RWPE2 (cell line): ENCODE measurements around the gene KCNJ15.
A peak's percentile ranks its signal among the peaks of the same experiment; 100 is the strongest.
"Not testable (repeated sequence)": the region's sequence is repeated elsewhere in the genome, so short reads cannot be mapped to it uniquely, and the experiment has no call there.

Experiments
- ATAC-seq: fragments of 200-7000 bp; cut with Tn5 transposase; 3 replicates; pipeline ENCODE4 v1.9.1; 2021; ENCODE audit warnings: low read depth
- DNase-seq: peaks from one replicate; pipeline ENCODE4 v3.0.0-alpha.2; 2020; ENCODE audit warnings: low spot score
- H3K27ac ChIP-seq: fragments of 450-650 bp; 2 replicates; pipeline ENCODE4 v1.5.1; 2017; ENCODE audit warnings: mild to moderate bottlenecking; ENCODE audit not compliant: poor library complexity, severe bottlenecking
- H3K27me3 ChIP-seq: fragments of 250-450 bp; sonication (Bioruptor Pico); 2 replicates; pipeline ENCODE4 v1.5.1; 2021; ENCODE audit warnings: mild to moderate bottlenecking, moderate library complexity; ENCODE audit not compliant: insufficient read depth, poor library complexity, severe bottlenecking
- H3K36me3 ChIP-seq: fragments of 250-450 bp; sonication (Bioruptor Pico); 2 replicates; pipeline ENCODE4 v1.5.1; 2020; ENCODE audit warnings: low read depth, mild to moderate bottlenecking, moderate library complexity
- H3K4me1 ChIP-seq: fragments of 250-450 bp; sonication (Bioruptor Pico); 2 replicates; pipeline ENCODE4 v1.5.1; 2021; ENCODE audit warnings: mild to moderate bottlenecking, moderate library complexity; ENCODE audit not compliant: insufficient read depth, poor library complexity, severe bottlenecking
- H3K4me3 ChIP-seq: fragments of 250-450 bp; sonication (Bioruptor Pico); 2 replicates; pipeline ENCODE4 v1.5.1; 2021; ENCODE audit warnings: mild to moderate bottlenecking, moderate library complexity; ENCODE audit not compliant: severe bottlenecking
- H3K9me3 ChIP-seq: fragments of 250-450 bp; sonication (Bioruptor Pico); 2 replicates; pipeline ENCODE4 v1.5.1; 2021; ENCODE audit warnings: mild to moderate bottlenecking, moderate library complexity; ENCODE audit not compliant: severe bottlenecking
- TF ChIP-seq, protein P1 (sequence below): fragments of 450-650 bp; IDR thresholded peaks from one replicate; pipeline ENCODE4 v1.5.1; 2017; ENCODE audit warnings: mild to moderate bottlenecking, moderate library complexity; ENCODE audit not compliant: poor library complexity, severe bottlenecking

Gene KCNJ15

DNA sequence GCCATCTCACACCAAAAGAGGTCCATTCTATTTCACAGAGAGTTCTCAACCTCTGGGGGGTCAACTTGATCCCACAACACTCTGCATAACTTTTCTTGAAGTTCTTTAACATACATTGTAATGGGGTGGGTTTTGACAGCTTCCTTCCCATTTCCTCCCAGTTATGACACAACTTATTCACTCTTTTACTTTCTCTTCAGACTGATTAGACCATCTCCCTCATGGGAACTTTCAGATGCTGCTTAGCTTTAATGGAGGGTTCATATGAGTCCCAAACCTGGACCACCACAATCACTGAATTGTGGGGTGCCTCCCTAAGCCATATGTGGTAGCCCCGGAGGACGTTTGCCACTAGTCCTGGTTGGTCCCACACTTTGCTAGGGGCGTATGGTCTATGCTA lies 28.3 kb upstream of the KCNJ15 start:
- TF ChIP-seq, protein P1, sequence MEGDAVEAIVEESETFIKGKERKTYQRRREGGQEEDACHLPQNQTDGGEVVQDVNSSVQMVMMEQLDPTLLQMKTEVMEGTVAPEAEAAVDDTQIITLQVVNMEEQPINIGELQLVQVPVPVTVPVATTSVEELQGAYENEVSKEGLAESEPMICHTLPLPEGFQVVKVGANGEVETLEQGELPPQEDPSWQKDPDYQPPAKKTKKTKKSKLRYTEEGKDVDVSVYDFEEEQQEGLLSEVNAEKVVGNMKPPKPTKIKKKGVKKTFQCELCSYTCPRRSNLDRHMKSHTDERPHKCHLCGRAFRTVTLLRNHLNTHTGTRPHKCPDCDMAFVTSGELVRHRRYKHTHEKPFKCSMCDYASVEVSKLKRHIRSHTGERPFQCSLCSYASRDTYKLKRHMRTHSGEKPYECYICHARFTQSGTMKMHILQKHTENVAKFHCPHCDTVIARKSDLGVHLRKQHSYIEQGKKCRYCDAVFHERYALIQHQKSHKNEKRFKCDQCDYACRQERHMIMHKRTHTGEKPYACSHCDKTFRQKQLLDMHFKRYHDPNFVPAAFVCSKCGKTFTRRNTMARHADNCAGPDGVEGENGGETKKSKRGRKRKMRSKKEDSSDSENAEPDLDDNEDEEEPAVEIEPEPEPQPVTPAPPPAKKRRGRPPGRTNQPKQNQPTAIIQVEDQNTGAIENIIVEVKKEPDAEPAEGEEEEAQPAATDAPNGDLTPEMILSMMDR: no peak
- no peaks in the 10 kb centered on the region for H3K36me3 ChIP-seq
- no peaks in the 10 kb centered on the region for H3K27me3 ChIP-seq
- ATAC-seq (no peak), DNase-seq (no peak)
- no peak overlapping the region for H3K4me3 ChIP-seq
- peaks cover 6% of the 10 kb centered on the region for H3K4me1 ChIP-seq
- peak overlapping the region; percentile 46 for H3K27ac ChIP-seq
- H3K9me3 ChIP-seq: peaks cover 43% of the 10 kb centered on the region

DNA sequence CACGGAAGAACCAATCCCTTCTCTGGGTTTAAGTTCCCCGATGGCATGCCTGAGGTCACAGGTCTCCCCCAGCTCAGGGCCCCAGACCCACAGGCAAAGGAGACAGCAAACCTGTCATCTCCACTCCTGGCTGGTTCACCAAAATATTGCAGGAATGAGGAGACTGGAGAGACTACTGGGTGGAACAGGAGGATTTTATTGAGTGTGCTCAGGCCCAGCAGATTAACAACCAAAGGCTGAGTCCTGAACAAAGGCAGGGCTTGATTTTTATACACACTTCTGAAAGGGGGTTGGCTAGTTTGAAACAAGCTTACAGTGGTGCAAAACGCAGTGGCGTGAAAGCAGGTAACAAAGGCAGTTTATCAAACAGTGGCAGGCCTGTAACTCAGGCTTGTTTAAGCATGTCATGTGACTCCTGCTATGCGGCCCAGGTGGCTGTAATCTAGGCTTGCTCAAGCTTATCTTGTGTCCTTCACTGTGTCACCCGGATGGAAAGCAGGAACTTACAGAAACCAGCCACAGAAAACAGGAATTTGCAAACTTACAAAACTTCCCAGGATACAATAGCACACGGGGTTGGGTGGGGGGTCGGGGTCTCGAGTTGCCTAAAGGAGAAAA lies 27.4 kb upstream of the KCNJ15 start:
- Histone ChIP-seq H3K36me3 (no peaks in the 10 kb centered on the region), H3K27me3 (no peaks in the 10 kb centered on the region), H3K4me3 (no peak overlapping the region), H3K9me3 (peaks cover 38% of the 10 kb centered on the region), H3K4me1 (peaks cover 14% of the 10 kb centered on the region), H3K27ac (no peak overlapping the region)
- ATAC-seq (no peak), DNase-seq (no peak)
- TF ChIP-seq, protein P1: no peak

DNA sequence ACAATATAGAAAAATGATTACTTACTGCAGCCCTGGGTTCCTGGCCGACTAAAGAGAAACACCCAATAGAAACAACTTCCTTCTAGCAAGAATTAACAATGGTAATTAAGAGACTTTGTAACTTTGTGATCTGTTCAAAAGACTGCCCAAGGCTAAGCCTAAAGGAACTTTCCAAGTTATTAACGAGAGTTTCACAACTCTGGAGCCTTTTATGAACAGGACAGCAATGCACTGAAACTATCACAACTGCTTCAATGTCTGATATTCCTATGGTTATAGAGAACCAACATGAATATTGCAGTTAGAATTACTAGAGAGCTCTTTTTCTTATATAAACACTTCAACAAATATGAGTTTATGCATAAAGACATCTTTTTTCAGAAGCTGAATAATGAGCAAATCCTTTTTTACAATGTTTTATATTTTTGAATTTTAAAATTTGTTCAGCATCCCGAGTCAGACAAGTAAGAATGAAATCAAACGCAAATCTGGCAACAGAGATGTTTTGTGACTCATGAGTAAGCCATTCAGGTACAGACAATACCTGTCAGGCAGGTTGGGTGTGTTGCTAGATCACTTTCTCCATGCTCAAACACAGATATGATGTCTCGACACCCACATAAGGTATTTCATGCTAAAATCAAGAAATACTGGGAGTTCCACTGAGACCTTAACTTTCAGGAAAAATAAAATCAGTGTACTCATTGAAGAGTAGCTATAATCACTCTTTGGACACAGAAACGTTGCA lies 22.2 kb upstream of the KCNJ15 start:
- DNase-seq: peak; percentile 71
- Histone ChIP-seq H3K4me1 (peaks cover 42% of the 10 kb centered on the region), H3K9me3 (peaks cover 16% of the 10 kb centered on the region), H3K4me3 (no peak overlapping the region), H3K27ac (peak overlapping the region; percentile 99), H3K36me3 (no peaks in the 10 kb centered on the region), H3K27me3 (no peaks in the 10 kb centered on the region)
- ATAC-seq: peak; percentile 86
- TF ChIP-seq, protein P1: no peak

DNA sequence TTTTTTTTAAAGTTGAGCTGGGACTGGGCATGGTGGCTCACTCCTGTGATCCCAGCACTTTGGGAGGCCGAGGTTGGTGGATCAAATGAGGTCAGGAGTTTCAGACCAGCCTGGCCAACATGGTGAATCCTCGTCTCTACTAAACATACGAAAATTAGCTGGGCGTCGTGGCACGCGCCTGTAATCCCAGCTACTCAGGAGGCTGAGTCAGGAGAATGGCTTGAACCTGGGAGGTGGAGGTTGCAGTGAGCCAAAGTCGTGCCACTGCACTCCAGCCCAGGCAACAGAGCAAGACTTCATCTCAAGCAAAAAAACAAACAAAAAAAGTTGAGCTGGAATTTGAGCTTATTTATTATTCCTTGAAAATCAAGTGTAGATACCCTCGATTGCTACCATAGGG lies 21.5 kb upstream of the KCNJ15 start:
- H3K27me3 ChIP-seq, DNase-seq, H3K36me3 ChIP-seq, H3K9me3 ChIP-seq: not testable (repeated sequence)
- H3K27ac ChIP-seq: peak overlapping the region; percentile 99
- H3K4me3 ChIP-seq: peak overlapping the region; percentile 16
- H3K4me1 ChIP-seq: peaks cover 46% of the 10 kb centered on the region
- ATAC-seq: peak; percentile 35; the same call in 2 of the 3 replicates

GRCh38 chr21:38236232-38236631 lies 20.6 kb upstream of the KCNJ15 start:
- no peaks in the 10 kb centered on the region for H3K27me3 ChIP-seq
- ATAC-seq (peak; percentile 60; the same call in 2 of the 3 replicates), DNase-seq (no peak)
- peak overlapping the region; percentile 16 for H3K4me3 ChIP-seq
- peaks cover 55% of the 10 kb centered on the region for H3K4me1 ChIP-seq
- TF ChIP-seq, protein P1: peak; percentile 52
- no peaks in the 10 kb centered on the region for H3K36me3 ChIP-seq
- peak overlapping the region; percentile 99 for H3K27ac ChIP-seq
- H3K9me3 ChIP-seq: no peaks in the 10 kb centered on the region
